ENCODE data around the gene KLHL8.

DNA sequence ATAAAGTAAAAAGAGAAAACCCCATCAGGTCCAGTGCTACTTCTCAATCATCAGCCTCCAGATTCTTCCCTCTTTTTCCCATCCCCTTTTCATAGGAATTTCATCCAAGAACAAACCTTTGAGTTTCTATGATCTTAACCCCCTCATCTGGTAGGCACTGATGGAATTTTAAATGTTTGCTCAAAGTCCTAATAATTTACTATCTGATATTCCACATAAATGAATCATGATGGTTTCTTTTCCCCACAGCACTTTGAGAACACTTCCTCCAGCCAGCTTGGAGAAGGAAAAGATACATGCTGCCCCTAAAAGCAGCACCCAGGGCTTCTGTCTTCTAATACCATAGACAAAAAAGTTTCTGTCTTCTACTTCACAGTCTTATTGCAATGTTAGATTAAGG lies 19.4 kb upstream of the KLHL8 start:
- no peak for TF ChIP-seq POLR2A (IDR thresholded peaks at IDR 0.05; ENCODE audit: low read length)
- no peak for TF ChIP-seq GATA1 (IDR thresholded peaks at IDR 0.05; ENCODE audit: low read depth, low read length)

Data from erythroblast (primary cell).